Ishikawa (cell line): Measurements from ENCODE around the gene PLPP4.

Experiments
- CEBPB ChIP-seq: IDR thresholded peaks from 2 replicates; pipeline ENCODE4 v1.6.1; 2012
- TAF1 ChIP-seq: IDR thresholded peaks from 2 replicates; pipeline ENCODE4 v1.6.1; 2012; ENCODE audit warnings: low read depth, mild to moderate bottlenecking
- TF ChIP-seq, protein P1 (sequence below): IDR thresholded peaks from 2 replicates; pipeline ENCODE4 v1.6.1; 2012

DNA sequence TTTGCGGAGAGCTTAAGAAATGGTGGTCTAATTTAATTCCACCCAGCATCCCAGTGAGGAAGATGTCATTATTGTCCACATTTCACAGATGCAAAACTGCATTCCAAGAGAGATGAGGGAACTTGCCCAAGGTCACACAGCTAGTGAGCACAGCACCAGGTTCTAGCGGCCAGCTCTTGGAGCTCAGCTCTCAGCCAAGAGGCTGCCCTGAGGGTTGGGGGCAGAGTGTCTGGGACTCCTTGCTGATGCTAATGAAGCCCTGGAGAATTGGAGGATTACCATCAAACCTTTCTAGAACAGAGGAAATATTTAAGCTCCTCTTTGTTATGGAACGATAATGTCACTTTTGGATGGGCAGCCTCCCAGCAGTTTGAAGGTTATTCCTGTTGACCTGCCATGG is 48.0 kb downstream of the PLPP4 start:
- TF ChIP-seq TAF1 = no peak
- TF ChIP-seq CEBPB = no peak
- TF ChIP-seq, protein P1, sequence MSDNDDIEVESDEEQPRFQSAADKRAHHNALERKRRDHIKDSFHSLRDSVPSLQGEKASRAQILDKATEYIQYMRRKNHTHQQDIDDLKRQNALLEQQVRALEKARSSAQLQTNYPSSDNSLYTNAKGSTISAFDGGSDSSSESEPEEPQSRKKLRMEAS = no peak
